ENCODE data around the gene ZNF3. TPM values are rescaled to one million over a fixed set of nuclear protein-coding genes. Genes with fewer than 3 reads are reported as not detected.

The ZNF3 gene
- total RNA-seq, 6 donors from 2014 or later = 18.4 to 50.3 (median 22.8) TPM

DNA sequence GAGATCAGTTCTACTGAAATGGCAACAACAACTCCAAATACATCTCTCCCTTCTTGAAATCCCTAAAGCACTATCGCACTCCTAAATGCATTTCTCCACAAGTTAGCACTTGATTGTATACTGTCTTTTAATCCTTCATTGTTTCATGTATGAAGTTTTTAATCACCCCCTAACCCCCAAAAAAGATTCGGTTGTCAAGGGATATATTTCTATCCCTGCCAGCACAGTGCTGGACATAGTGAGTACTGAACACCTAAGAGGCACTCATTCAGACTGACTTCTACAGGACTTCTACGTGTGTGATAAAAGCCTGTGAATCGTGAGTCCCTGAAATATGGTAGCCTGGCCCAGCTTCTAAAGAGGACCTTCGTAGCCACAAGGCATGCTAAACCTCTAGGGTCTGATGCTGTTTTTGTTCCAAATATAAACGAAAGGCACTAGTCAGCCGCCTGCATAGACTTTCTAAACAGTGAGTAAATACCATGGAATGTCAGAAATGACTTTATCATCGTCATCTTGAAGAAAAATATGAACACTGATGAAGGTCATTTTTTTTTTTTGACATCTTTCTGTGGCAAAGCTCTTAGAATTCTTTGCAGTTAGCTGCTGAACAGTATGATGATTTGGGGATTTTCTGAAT is 46.5 kb downstream of the ZNF3 start:
- Histone ChIP-seq H3K27me3 (no peaks in the 10 kb centered on the region), H3K27ac (no peak overlapping the region), H3K9me3 (no peaks in the 10 kb centered on the region), H3K4me1 (peaks cover 0 to 14% (median 8%) of the 10 kb centered on the region in 4 donors), H3K4me3 (no peak overlapping the region), H3K36me3 (peaks cover 13 to 69% (median 50%) of the 10 kb centered on the region in 4 donors)
- 72 to 76% methylated on average over 8 of the region's 8 CpGs for WGBS, 2 donors
- DNase-seq = no peak
- no peak for ATAC-seq (ENCODE audit: low FRiP score in 2 of 2)
- TF ChIP-seq POLR2AphosphoS5 (IDR thresholded peaks at IDR 0.05) (no peak), POLR2A (IDR thresholded peaks at IDR 0.05) (no peak), EP300 (IDR thresholded peaks at IDR 0.05) (no peak)
- TF ChIP-seq, protein P1, sequence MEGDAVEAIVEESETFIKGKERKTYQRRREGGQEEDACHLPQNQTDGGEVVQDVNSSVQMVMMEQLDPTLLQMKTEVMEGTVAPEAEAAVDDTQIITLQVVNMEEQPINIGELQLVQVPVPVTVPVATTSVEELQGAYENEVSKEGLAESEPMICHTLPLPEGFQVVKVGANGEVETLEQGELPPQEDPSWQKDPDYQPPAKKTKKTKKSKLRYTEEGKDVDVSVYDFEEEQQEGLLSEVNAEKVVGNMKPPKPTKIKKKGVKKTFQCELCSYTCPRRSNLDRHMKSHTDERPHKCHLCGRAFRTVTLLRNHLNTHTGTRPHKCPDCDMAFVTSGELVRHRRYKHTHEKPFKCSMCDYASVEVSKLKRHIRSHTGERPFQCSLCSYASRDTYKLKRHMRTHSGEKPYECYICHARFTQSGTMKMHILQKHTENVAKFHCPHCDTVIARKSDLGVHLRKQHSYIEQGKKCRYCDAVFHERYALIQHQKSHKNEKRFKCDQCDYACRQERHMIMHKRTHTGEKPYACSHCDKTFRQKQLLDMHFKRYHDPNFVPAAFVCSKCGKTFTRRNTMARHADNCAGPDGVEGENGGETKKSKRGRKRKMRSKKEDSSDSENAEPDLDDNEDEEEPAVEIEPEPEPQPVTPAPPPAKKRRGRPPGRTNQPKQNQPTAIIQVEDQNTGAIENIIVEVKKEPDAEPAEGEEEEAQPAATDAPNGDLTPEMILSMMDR (IDR thresholded peaks at IDR 0.05) = no peak

DNA sequence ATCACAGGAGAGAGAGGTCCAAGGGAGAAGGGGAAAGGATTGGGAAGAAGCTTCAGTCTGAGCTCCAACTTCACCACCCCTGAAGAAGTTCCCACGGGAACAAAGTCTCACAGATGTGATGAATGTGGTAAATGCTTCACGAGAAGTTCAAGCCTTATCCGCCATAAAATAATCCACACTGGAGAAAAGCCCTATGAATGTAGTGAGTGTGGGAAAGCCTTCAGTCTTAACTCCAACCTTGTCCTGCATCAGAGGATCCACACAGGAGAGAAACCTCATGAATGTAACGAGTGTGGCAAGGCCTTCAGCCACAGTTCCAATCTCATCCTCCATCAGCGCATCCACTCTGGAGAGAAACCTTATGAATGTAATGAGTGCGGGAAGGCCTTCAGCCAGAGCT is 48.0 kb downstream of the ZNF3 start:
- DNase-seq = no peak
- H3K36me3 ChIP-seq = peaks cover 13 to 78% (median 54%) of the 10 kb centered on the region in 4 donors
- H3K27me3 ChIP-seq = no peaks in the 10 kb centered on the region
- H3K9me3 ChIP-seq = no peaks in the 10 kb centered on the region
- TF ChIP-seq POLR2A (IDR thresholded peaks at IDR 0.05) = no peak
- no peak for TF ChIP-seq POLR2AphosphoS5 (IDR thresholded peaks at IDR 0.05)
- TF ChIP-seq EP300 (IDR thresholded peaks at IDR 0.05) = no peak
- TF ChIP-seq, protein P1 (IDR thresholded peaks at IDR 0.05) = no peak
- WGBS, 2 donors = 92 to 95% methylated on average over 6 of the region's 6 CpGs
- peaks cover 0 to 14% (median 8%) of the 10 kb centered on the region in 4 donors for H3K4me1 ChIP-seq
- no peak overlapping the region for H3K4me3 ChIP-seq
- H3K27ac ChIP-seq = no peak overlapping the region
- no peak for ATAC-seq (ENCODE audit: low FRiP score in 2 of 2)

DNA sequence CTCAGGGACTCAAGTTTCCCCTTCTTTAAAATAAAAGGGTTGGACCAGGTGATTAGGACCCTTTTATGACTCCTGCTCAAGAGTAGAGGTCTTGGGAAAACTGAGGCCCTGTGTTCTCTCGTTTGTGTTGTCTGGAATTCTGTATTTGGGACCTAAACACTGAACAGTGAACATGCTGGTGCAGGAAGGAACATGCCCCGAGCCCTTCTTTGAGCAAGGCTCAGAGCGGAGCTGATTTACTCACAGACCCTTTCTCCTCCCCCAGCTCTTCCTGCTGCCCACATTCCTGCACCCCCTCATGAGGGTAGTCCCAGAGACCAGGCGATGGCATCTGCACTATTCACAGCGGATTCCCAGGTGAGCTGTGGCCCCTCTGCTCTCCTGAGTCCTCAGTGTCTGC is 51.9 kb downstream of the ZNF3 start:
- no peak overlapping the region for H3K4me3 ChIP-seq
- H3K36me3 ChIP-seq = peaks cover 10 to 95% (median 63%) of the 10 kb centered on the region in 4 donors
- ATAC-seq (ENCODE audit: low FRiP score in 2 of 2) (no peak), DNase-seq (no peak)
- no peak overlapping the region for H3K27ac ChIP-seq
- 79 to 96% methylated on average over 5 of the region's 5 CpGs for WGBS, 2 donors
- H3K9me3 ChIP-seq = no peaks in the 10 kb centered on the region
- H3K27me3 ChIP-seq = no peaks in the 10 kb centered on the region
- TF ChIP-seq POLR2A (IDR thresholded peaks at IDR 0.05) (no peak), EP300 (IDR thresholded peaks at IDR 0.05) (no peak), POLR2AphosphoS5 (IDR thresholded peaks at IDR 0.05) (no peak)
- TF ChIP-seq, protein P1 (IDR thresholded peaks at IDR 0.05) = no peak
- no peaks in the 10 kb centered on the region for H3K4me1 ChIP-seq

GRCh38 chr7:100027197-100027596 is 54.3 kb downstream of the ZNF3 start:
- WGBS, 2 donors = 89 to 91% methylated on average over 11 of the region's 11 CpGs
- Histone ChIP-seq H3K27ac (no peak overlapping the region), H3K4me1 (peaks cover 0 to 11% (median 2%) of the 10 kb centered on the region in 4 donors), H3K27me3 (no peaks in the 10 kb centered on the region), H3K36me3 (peaks cover 9 to 91% (median 58%) of the 10 kb centered on the region in 4 donors), H3K9me3 (no peaks in the 10 kb centered on the region), H3K4me3 (no peak overlapping the region)
- TF ChIP-seq EP300 (IDR thresholded peaks at IDR 0.05) (no peak), POLR2AphosphoS5 (IDR thresholded peaks at IDR 0.05) (no peak), POLR2A (IDR thresholded peaks at IDR 0.05) (no peak)
- TF ChIP-seq, protein P1 (IDR thresholded peaks at IDR 0.05) = no peak
- no peak for ATAC-seq (ENCODE audit: low FRiP score in 2 of 2)
- DNase-seq = no peak
